HS-27A (cell line): ENCODE results near the gene RMND5A.

Source experiments
- DNase-seq: peaks from one replicate; pipeline ENCODE4 v3.0.0-alpha.2; 2012; ENCODE audit warnings: low read depth, missing footprints

RMND5A gene

GRCh38 chr2:86791573-86791972, 71.5 kb downstream of the RMND5A start:
- DNase-seq = no peak

- no peak for DNase-seq
Measured at GRCh38 chr2:86793752-86794151, 73.7 kb downstream of the RMND5A start.

GRCh38 chr2:86794861-86795260, 74.8 kb downstream of the RMND5A start:
- no peak for DNase-seq

GRCh38 chr2:86800856-86801567, 80.9 kb downstream of the RMND5A start:
- no peak for DNase-seq

GRCh38 chr2:86806059-86806857, 86.2 kb downstream of the RMND5A start:
- no peak for DNase-seq

GRCh38 chr2:86807133-86807467, 87.0 kb downstream of the RMND5A start:
- DNase-seq = no peak

GRCh38 chr2:86807468-86808275, 87.6 kb downstream of the RMND5A start:
- DNase-seq = no peak

GRCh38 chr2:86808315-86809161, 88.4 kb downstream of the RMND5A start:
- peak; percentile 30 for DNase-seq

- DNase-seq = no peak
Measured at GRCh38 chr2:86809481-86810121, 89.5 kb downstream of the RMND5A start.

- no peak for DNase-seq
Measured at GRCh38 chr2:86815611-86816010, 95.5 kb downstream of the RMND5A start.

- no peak for DNase-seq
Measured at GRCh38 chr2:86818114-86818801, 98.2 kb downstream of the RMND5A start.

- no peak for DNase-seq
Measured at GRCh38 chr2:86818957-86819356, 98.9 kb downstream of the RMND5A start.

GRCh38 chr2:86821306-86821705, 101.2 kb downstream of the RMND5A start:
- DNase-seq = no peak

- no peak for DNase-seq
Measured at GRCh38 chr2:86821842-86822241, 101.8 kb downstream of the RMND5A start.

- DNase-seq = no peak
Measured at GRCh38 chr2:86822668-86823345, 102.7 kb downstream of the RMND5A start.

- DNase-seq = no peak
Measured at GRCh38 chr2:86825036-86825692, 105.1 kb downstream of the RMND5A start.

- no peak for DNase-seq
Measured at GRCh38 chr2:86825693-86826381, 105.7 kb downstream of the RMND5A start.

- DNase-seq = no peak
Measured at GRCh38 chr2:86826951-86827350, 106.9 kb downstream of the RMND5A start.
